ENCODE data around the gene SH3RF1. TPM values are rescaled to one million over a fixed set of nuclear protein-coding genes. Genes with fewer than 3 reads are reported as not detected.

SH3RF1 gene
- total and polyA plus RNA-seq, 8 donors = 3.4 to 47.8 (median 18.9) TPM

DNA sequence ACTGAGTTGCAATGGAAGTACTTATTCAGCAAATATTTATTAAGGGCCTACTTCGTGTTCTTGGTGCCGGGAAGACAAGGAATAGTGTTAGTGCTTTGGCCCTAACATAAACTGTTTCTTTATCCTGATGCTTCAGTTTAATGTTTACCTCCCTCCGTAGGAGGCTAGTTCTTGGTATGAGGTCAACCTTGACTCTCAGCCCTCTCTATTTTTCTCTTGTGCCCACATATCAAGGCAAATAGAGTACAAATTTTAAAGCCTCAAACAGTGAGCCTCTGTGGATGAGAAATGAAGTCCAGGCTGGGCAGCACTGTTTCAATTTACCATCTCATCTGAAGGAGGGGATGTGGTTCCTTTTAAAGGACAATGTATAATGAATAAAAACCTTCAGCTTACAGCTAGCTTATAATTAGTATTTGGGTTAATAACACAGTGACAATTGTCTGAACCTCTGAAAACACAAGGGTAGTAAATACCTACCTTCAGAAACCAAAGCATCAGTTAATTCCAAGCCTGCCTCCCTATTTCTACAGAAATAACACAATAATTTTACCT is 68.5 kb downstream of the SH3RF1 start:
- Histone ChIP-seq H3K27ac (peak overlapping the region in 4 of 5 donors; percentile 3 to 69 (median 40)), H3K9me3 (no peaks in the 10 kb centered on the region), H3K27me3 (no peaks in the 10 kb centered on the region), H3K4me1 (peaks cover 16 to 65% (median 44%) of the 10 kb centered on the region in 4 donors), H3K36me3 (no peaks in the 10 kb centered on the region), H3K4me3 (no peak overlapping the region)
- WGBS, 5 donors = 19 to 37% (median 25%) methylated on average over 3 of the region's 3 CpGs
- no peak for TF ChIP-seq EP300 (IDR thresholded peaks at IDR 0.05)
- TF ChIP-seq CTCF (IDR thresholded peaks at IDR 0.05) = no peak
- no peak for TF ChIP-seq POLR2AphosphoS5 (IDR thresholded peaks at IDR 0.05)
- TF ChIP-seq POLR2A (IDR thresholded peaks at IDR 0.05) = no peak
- intact Hi-C loops (cut with DNase I; ENCODE audit: low total_unique reads) = no loop called here
- DNase-seq = no peak

- Histone ChIP-seq H3K27ac (peak overlapping the region in 4 of 5 donors; percentile 3 to 69 (median 40)), H3K36me3 (no peaks in the 10 kb centered on the region), H3K27me3 (no peaks in the 10 kb centered on the region), H3K4me3 (no peak overlapping the region), H3K4me1 (peaks cover 16 to 65% (median 44%) of the 10 kb centered on the region in 4 donors), H3K9me3 (no peaks in the 10 kb centered on the region)
- intact Hi-C loops (cut with DNase I; ENCODE audit: low total_unique reads) = no loop called here
- DNase-seq = peak in 1 of 2 donors; percentile 60
- no peak for TF ChIP-seq CTCF (IDR thresholded peaks at IDR 0.05)
- TF ChIP-seq POLR2A (IDR thresholded peaks at IDR 0.05) = no peak
- WGBS, 5 donors = 27 to 44% (median 33%) methylated on average over 5 of the region's 5 CpGs
These were observed 69.3 kb downstream of the SH3RF1 start for GRCh38 chr4:169201222-169202144.

DNA sequence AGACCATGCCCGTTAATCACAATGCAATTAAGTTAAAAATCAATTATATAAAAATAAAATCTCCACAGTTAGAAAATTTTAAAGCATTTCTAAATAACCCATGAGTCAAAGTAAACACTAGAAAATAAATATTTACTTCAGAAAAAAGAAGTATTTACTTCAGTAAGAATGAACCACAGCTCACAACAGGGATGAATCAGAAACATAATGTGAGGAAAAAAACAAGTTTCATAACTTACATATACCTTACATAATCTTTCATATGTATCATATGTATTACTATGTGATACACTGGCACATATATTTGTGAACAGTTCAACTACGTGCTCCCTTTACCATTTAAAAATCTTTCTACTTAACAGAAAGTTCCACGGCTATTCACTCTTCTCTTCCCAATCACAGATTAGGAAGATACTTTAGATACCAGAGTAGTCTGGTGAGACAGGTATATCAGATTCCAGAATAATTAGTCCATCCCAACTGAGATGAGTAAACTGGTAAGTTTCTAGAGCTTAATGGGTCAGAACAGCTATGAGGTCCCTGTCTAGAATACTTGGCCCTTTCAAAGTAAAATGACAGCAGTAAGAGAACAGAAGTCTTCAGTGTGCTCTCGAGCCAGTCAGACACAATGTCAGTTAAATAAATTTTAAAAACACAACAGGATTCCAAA is 70.3 kb downstream of the SH3RF1 start:
- H3K4me3 ChIP-seq = no peak overlapping the region
- H3K9me3 ChIP-seq = no peaks in the 10 kb centered on the region
- WGBS, 5 donors = 63 to 71% (median 66%) methylated on average over 4 of the region's 4 CpGs
- no peak for TF ChIP-seq POLR2AphosphoS5 (IDR thresholded peaks at IDR 0.05)
- TF ChIP-seq POLR2A (IDR thresholded peaks at IDR 0.05) = no peak
- TF ChIP-seq CTCF (IDR thresholded peaks at IDR 0.05) = no peak
- TF ChIP-seq EP300 (IDR thresholded peaks at IDR 0.05) = no peak
- H3K36me3 ChIP-seq = no peaks in the 10 kb centered on the region
- H3K4me1 ChIP-seq = peaks cover 16 to 57% (median 42%) of the 10 kb centered on the region in 4 donors
- peak overlapping the region in 4 of 5 donors; percentile 3 to 69 (median 34) for H3K27ac ChIP-seq
- intact Hi-C loops (cut with DNase I; ENCODE audit: low total_unique reads) = no loop called here
- H3K27me3 ChIP-seq = no peaks in the 10 kb centered on the region
- no peak for DNase-seq

- H3K36me3 ChIP-seq = no peaks in the 10 kb centered on the region
- H3K9me3 ChIP-seq = peaks cover 0 to 8% (median 0%) of the 10 kb centered on the region in 4 donors
- no peak overlapping the region for H3K4me3 ChIP-seq
- DNase-seq = no peak
- TF ChIP-seq POLR2A (IDR thresholded peaks at IDR 0.05) = no peak
- no peak for TF ChIP-seq EP300 (IDR thresholded peaks at IDR 0.05)
- TF ChIP-seq CTCF (IDR thresholded peaks at IDR 0.05) = no peak
- TF ChIP-seq POLR2AphosphoS5 (IDR thresholded peaks at IDR 0.05) = no peak
- no peaks in the 10 kb centered on the region for H3K27me3 ChIP-seq
- no peak overlapping the region for H3K27ac ChIP-seq
- peaks cover 16 to 44% (median 33%) of the 10 kb centered on the region in 4 donors for H3K4me1 ChIP-seq
- WGBS, 5 donors = 68 to 75% (median 72%) methylated on average over 3 of the region's 3 CpGs
- intact Hi-C loops (cut with DNase I; ENCODE audit: low total_unique reads) = no loop called here
These were observed 71.6 kb downstream of the SH3RF1 start for GRCh38 chr4:169199184-169199583.
